ENCODE results near the gene OR8A1.

DNA sequence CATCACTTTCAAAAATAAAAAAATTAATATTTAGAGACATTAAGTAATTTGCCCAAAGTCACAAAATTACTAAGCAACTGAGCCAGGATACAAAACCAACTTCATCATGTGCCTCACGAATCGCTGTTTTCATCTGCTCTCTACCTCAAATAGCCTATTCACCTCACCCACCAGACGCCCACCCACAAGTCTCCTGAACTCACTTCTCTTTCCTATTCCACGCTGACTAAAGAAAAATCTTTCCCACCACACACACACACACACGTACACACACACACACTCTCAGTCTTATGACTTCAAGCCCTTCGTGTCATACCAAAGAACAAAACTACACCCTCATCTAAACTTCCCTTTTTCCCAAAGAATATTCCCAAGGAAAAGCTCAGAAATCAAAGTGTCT lies 28.6 kb upstream of the OR8A1 start:
- no peak for TF ChIP-seq POLR2AphosphoS5 (IDR thresholded peaks at IDR 0.05; ENCODE audit: insufficient read depth in 1 of 2, low read depth in 1 of 2)
- TF ChIP-seq, protein P1, sequence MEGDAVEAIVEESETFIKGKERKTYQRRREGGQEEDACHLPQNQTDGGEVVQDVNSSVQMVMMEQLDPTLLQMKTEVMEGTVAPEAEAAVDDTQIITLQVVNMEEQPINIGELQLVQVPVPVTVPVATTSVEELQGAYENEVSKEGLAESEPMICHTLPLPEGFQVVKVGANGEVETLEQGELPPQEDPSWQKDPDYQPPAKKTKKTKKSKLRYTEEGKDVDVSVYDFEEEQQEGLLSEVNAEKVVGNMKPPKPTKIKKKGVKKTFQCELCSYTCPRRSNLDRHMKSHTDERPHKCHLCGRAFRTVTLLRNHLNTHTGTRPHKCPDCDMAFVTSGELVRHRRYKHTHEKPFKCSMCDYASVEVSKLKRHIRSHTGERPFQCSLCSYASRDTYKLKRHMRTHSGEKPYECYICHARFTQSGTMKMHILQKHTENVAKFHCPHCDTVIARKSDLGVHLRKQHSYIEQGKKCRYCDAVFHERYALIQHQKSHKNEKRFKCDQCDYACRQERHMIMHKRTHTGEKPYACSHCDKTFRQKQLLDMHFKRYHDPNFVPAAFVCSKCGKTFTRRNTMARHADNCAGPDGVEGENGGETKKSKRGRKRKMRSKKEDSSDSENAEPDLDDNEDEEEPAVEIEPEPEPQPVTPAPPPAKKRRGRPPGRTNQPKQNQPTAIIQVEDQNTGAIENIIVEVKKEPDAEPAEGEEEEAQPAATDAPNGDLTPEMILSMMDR (IDR thresholded peaks at IDR 0.05) = no peak

All from vagina (tissue), 2 donors.